ENCODE results near the gene ARPIN.
"Not testable (repeated sequence)": the region's sequence is repeated elsewhere in the genome, so short reads cannot be mapped to it uniquely, and the experiment has no call there.

Gene ARPIN

GRCh38 chr15:89885611-89886010 lies 27.1 kb downstream of the ARPIN start:
- no peak for TF ChIP-seq CTCF (IDR thresholded peaks at IDR 0.05; ENCODE audit: low read depth, low read length)
- DNase-seq (ENCODE audit: extremely low read depth, low read depth): no peak

GRCh38 chr15:89885179-89885578 lies 27.6 kb downstream of the ARPIN start:
- DNase-seq (ENCODE audit: extremely low read depth, low read depth): not testable (repeated sequence)

- DNase-seq (ENCODE audit: extremely low read depth, low read depth): no peak
- TF ChIP-seq CTCF (IDR thresholded peaks at IDR 0.05; ENCODE audit: low read depth, low read length): no peak
Observed at GRCh38 chr15:89883518-89883917, 29.2 kb downstream of the ARPIN start.

- no peak for TF ChIP-seq CTCF (IDR thresholded peaks at IDR 0.05; ENCODE audit: low read depth, low read length)
- no peak for DNase-seq (ENCODE audit: extremely low read depth, low read depth)
Observed at GRCh38 chr15:89880727-89881126, 32.0 kb downstream of the ARPIN start.

GRCh38 chr15:89878323-89878722 lies 34.4 kb downstream of the ARPIN start:
- no peak for DNase-seq (ENCODE audit: extremely low read depth, low read depth)
- no peak for TF ChIP-seq CTCF (IDR thresholded peaks at IDR 0.05; ENCODE audit: low read depth, low read length)

- DNase-seq (ENCODE audit: extremely low read depth, low read depth): no peak
- TF ChIP-seq CTCF (IDR thresholded peaks at IDR 0.05; ENCODE audit: low read depth, low read length): no peak
Observed at GRCh38 chr15:89877083-89877425, 35.7 kb downstream of the ARPIN start.

GRCh38 chr15:89876396-89877082 lies 36.2 kb downstream of the ARPIN start:
- no peak for DNase-seq (ENCODE audit: extremely low read depth, low read depth)
- TF ChIP-seq CTCF (IDR thresholded peaks at IDR 0.05; ENCODE audit: low read depth, low read length): no peak

GRCh38 chr15:89875741-89876140 lies 37.0 kb downstream of the ARPIN start:
- TF ChIP-seq CTCF (IDR thresholded peaks at IDR 0.05; ENCODE audit: low read depth, low read length): no peak
- no peak for DNase-seq (ENCODE audit: extremely low read depth, low read depth)

All from AG09319 (cell line).